GM23248 (cell line): ENCODE measurements around the gene ZDHHC5. TPM values are rescaled to one million over a fixed set of nuclear protein-coding genes. Genes with fewer than 3 reads are reported as not detected.
"Not testable (repeated sequence)": the region's sequence is repeated elsewhere in the genome, so short reads cannot be mapped to it uniquely, and the experiment has no call there.

ENCODE experiments used
- DNase-seq: peaks from one replicate; pipeline ENCODE4 v3.0.0-alpha.2; 2015
- H2AFZ ChIP-seq: fragments of 200-600 bp; sonication (generic); 2 replicates; pipeline ENCODE4 v1.6.1; 2016; ENCODE audit warnings: antibody characterized with exemption
- H3F3A ChIP-seq: fragments of 200-600 bp; sonication (generic); 2 replicates; pipeline ENCODE4 v1.6.1; 2016; ENCODE audit warnings: mild to moderate bottlenecking, antibody characterized with exemption, mixed run types; ENCODE audit not compliant: insufficient read depth
- H3K27ac ChIP-seq: fragments of 200-600 bp; sonication (generic); 2 replicates; pipeline ENCODE4 v1.5.1; 2016; ENCODE audit warnings: mild to moderate bottlenecking
- H3K27me3 ChIP-seq: fragments of 200-600 bp; sonication (generic); replicated peaks from 2 replicates; pipeline ENCODE4 v1.6.1; 2016; ENCODE audit warnings: mild to moderate bottlenecking; ENCODE audit not compliant: insufficient read depth
- H3K36me3 ChIP-seq: fragments of 200-600 bp; sonication (generic); 2 replicates; pipeline ENCODE4 v1.6.1; 2016; ENCODE audit warnings: low read depth, mild to moderate bottlenecking
- H3K4me1 ChIP-seq: fragments of 200-600 bp; sonication (generic); 2 replicates; pipeline ENCODE4 v1.6.1; 2016; ENCODE audit warnings: mild to moderate bottlenecking; ENCODE audit not compliant: insufficient read depth
- H3K4me2 ChIP-seq: fragments of 200-600 bp; sonication (generic); one replicate; pipeline ENCODE4 v1.6.1; 2016; ENCODE audit warnings: mild to moderate bottlenecking; ENCODE audit not compliant: unreplicated experiment
- H3K4me3 ChIP-seq: fragments of 200-600 bp; sonication (generic); 2 replicates; pipeline ENCODE4 v1.5.1; 2016; ENCODE audit warnings: mild to moderate bottlenecking
- H3K79me2 ChIP-seq: fragments of 200-600 bp; sonication (generic); 2 replicates; pipeline ENCODE4 v1.6.1; 2016; ENCODE audit warnings: mild to moderate bottlenecking; ENCODE audit not compliant: insufficient read depth
- H3K9ac ChIP-seq: fragments of 200-600 bp; sonication (generic); 2 replicates; pipeline ENCODE4 v1.6.1; 2016; ENCODE audit warnings: mild to moderate bottlenecking
- H3K9me2 ChIP-seq: fragments of 200-600 bp; sonication (generic); 2 replicates; pipeline ENCODE4 v1.6.1; 2016; ENCODE audit warnings: mixed run types, mild to moderate bottlenecking, moderate library complexity; ENCODE audit not compliant: insufficient read depth
- H3K9me3 ChIP-seq: fragments of 200-600 bp; sonication (generic); one replicate; pipeline ENCODE4 v1.6.1; 2017; ENCODE audit warnings: low read depth
- H4K20me1 ChIP-seq: fragments of 200-600 bp; sonication (generic); 2 replicates; pipeline ENCODE4 v1.6.0; 2016; ENCODE audit not compliant: insufficient read depth
- EZH2 ChIP-seq: fragments of 200-600 bp; sonication (generic); IDR thresholded peaks from 2 replicates; pipeline ENCODE4 v1.6.1; 2018; ENCODE audit warnings: antibody characterized with exemption, mild to moderate bottlenecking; ENCODE audit not compliant: insufficient read depth, poor library complexity, severe bottlenecking
- EZH2phosphoT487 ChIP-seq: fragments of 200-600 bp; sonication (generic); IDR thresholded peaks from 2 replicates; pipeline ENCODE4 v1.6.1; 2018; ENCODE audit warnings: antibody characterized with exemption, moderate library complexity, mild to moderate bottlenecking, low read depth; ENCODE audit not compliant: insufficient read depth
- WGBS, 2 experiments: methylation state at CpG; one replicate each; pipeline ENCODE4 v1.1.6; 2015 to 2017; ENCODE audit warnings: low lambda C conversion rate in 2 of 2, low coverage in 1 of 2; ENCODE audit errors: missing lambda C conversion rate in 2 of 2; 5-methylcytosine and 5-hydroxymethylcytosine counted together
- in situ Hi-C: fragments of 300-500 bp; cut with MboI; formaldehyde crosslinking; loops from 2 replicates; pipeline ENCODE4 v1.15.0; 2020
- polyA plus RNA-seq: library from polyadenylated mRNA; unstranded; fragments of >200 nt; fragmentation: Nextera tagmentation; extraction: Ambion mirVana; gene quantifications from 2 replicates; pipeline ENCODE4 v1.2.1, GENCODE V29; 2016
- total RNA-seq: library from RNA; depleted of rRNA; stranded (reverse); fragments of >200 nt; shearing (Covaris generic); gene quantifications from 2 replicates; pipeline ENCODE4 v1.2.3, GENCODE V29; 2014

The ZDHHC5 gene
- total and polyA plus RNA-seq, 2 experiments from 2014 or later: 35.8 to 52.5 TPM

GRCh38 chr11:57709802-57710367 lies 42.0 kb downstream of the ZDHHC5 start:
- H2AFZ ChIP-seq: no peak overlapping the region
- in situ Hi-C loops: no loop called here
- TF ChIP-seq EZH2phosphoT487 (no peak), EZH2 (no peak)
- no peak for DNase-seq
- H3K27ac ChIP-seq: no peak overlapping the region
- H3K27me3 ChIP-seq: no peaks in the 10 kb centered on the region
- no peak overlapping the region for H3K4me2 ChIP-seq
- peaks cover 95% of the 10 kb centered on the region for H3K79me2 ChIP-seq
- no peaks in the 10 kb centered on the region for H3K9me3 ChIP-seq
- peaks cover 9% of the 10 kb centered on the region; the same call in 1 of the 2 replicates for H3F3A ChIP-seq
- peaks cover 24% of the 10 kb centered on the region for H3K4me1 ChIP-seq
- H3K36me3 ChIP-seq: 0 out of 2 replicates have a peak, but pooled peaks cover 1% of the 10 kb centered on the region
- H3K4me3 ChIP-seq: no peak overlapping the region
- WGBS, 2 experiments: 96 to 99% methylated on average over 5 of the region's 5 CpGs
- no peaks in the 10 kb centered on the region for H3K9me2 ChIP-seq
- H4K20me1 ChIP-seq: no peaks in the 10 kb centered on the region
- no peak overlapping the region for H3K9ac ChIP-seq

GRCh38 chr11:57711414-57712255 lies 43.7 kb downstream of the ZDHHC5 start, which contains the start of gene MED19:
Gene MED19, minus strand, starts transcription at chr11:57712215. Its CDS starts 36 bp downstream, at chr11:57712179.
- peaks cover 6% of the 10 kb centered on the region; the same call in 1 of the 2 replicates for H3F3A ChIP-seq
- no peaks in the 10 kb centered on the region for H3K27me3 ChIP-seq
- peak within 1 kb of the TSS; percentile 92 for H3K4me2 ChIP-seq
- H3K9me2 ChIP-seq: no peaks in the 10 kb centered on the region
- no peaks in the 10 kb centered on the region for H3K9me3 ChIP-seq
- WGBS, 2 experiments: 1 to 2% methylated on average over 47 to 51 of the region's 51 CpGs
- peak within 1 kb of the TSS; percentile 94 for H2AFZ ChIP-seq
- peak; percentile 89 for DNase-seq
- peaks cover 89% of the 10 kb centered on the region for H3K79me2 ChIP-seq
- TF ChIP-seq EZH2phosphoT487 (no peak), EZH2 (no peak)
- H3K36me3 ChIP-seq: no peaks in the 10 kb centered on the region
- peak within 1 kb of the TSS; percentile 93 for H3K27ac ChIP-seq
- peak within 1 kb of the TSS; percentile 96 for H3K9ac ChIP-seq
- in situ Hi-C loops: no loop called here
- peak within 1 kb of the TSS; percentile 99 for H3K4me3 ChIP-seq
- H4K20me1 ChIP-seq: no peaks in the 10 kb centered on the region
- H3K4me1 ChIP-seq: peaks cover 24% of the 10 kb centered on the region

GRCh38 chr11:57712256-57713150 lies 44.6 kb downstream of the ZDHHC5 start, which contains the start of gene TMX2:
Gene TMX2, plus strand, starts transcription at chr11:57712593. Its CDS starts 26 bp downstream, at chr11:57712619.
- no peaks in the 10 kb centered on the region for H3K9me3 ChIP-seq
- WGBS, 2 experiments: 1% methylated on average over 52 to 53 of the region's 53 CpGs
- H3K36me3 ChIP-seq: no peaks in the 10 kb centered on the region
- H3K79me2 ChIP-seq: peaks cover 80% of the 10 kb centered on the region
- H3K4me1 ChIP-seq: peaks cover 24% of the 10 kb centered on the region
- peak within 1 kb of the TSS; percentile 92 for H3K4me2 ChIP-seq
- peak within 1 kb of the TSS; percentile 96 for H3K9ac ChIP-seq
- H3K9me2 ChIP-seq: no peaks in the 10 kb centered on the region
- H4K20me1 ChIP-seq: no peaks in the 10 kb centered on the region
- in situ Hi-C loops: no loop called here
- peak within 1 kb of the TSS; percentile 94 for H2AFZ ChIP-seq
- peak; percentile 99 for DNase-seq
- TF ChIP-seq EZH2 (no peak), EZH2phosphoT487 (no peak)
- peak within 1 kb of the TSS; percentile 99 for H3K4me3 ChIP-seq
- H3F3A ChIP-seq: peaks cover 6% of the 10 kb centered on the region; the same call in 1 of the 2 replicates
- peak within 1 kb of the TSS; percentile 93 for H3K27ac ChIP-seq
- no peaks in the 10 kb centered on the region for H3K27me3 ChIP-seq

DNA sequence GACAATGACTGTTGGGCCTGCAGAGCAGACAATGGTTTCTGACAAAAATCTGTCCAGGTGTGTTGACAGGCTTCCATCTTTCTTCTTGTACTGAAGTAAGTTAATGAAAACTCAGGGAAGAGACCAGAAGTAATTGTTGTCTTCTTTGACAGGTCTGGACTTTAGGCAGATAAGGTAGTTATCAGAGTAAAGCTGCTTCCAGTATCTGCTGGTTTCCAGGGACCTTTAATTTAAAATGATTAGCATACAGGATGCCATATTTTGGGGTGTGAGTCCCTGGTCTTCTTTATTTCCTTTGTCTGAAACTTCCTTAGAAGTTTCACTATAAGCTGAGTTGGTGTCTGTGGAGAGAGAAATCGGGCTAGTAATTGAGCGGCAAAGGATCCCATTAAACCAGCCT lies 45.9 kb downstream of the ZDHHC5 start:
- peaks cover 24% of the 10 kb centered on the region for H3K4me1 ChIP-seq
- H3K9me2 ChIP-seq: no peaks in the 10 kb centered on the region
- peak overlapping the region; percentile 99 for H3K4me3 ChIP-seq
- H3F3A ChIP-seq: no peaks in the 10 kb centered on the region
- H2AFZ ChIP-seq: no peak overlapping the region
- 95 to 96% methylated on average over 2 of the region's 2 CpGs for WGBS, 2 experiments
- TF ChIP-seq EZH2: no peak
- no peak for TF ChIP-seq EZH2phosphoT487
- peaks cover 79% of the 10 kb centered on the region for H3K79me2 ChIP-seq
- H3K27ac ChIP-seq: no peak overlapping the region
- peak overlapping the region; percentile 92 for H3K4me2 ChIP-seq
- in situ Hi-C loops: no loop called here
- no peak for DNase-seq
- H3K9me3 ChIP-seq: no peaks in the 10 kb centered on the region
- H4K20me1 ChIP-seq: no peaks in the 10 kb centered on the region
- no peaks in the 10 kb centered on the region for H3K27me3 ChIP-seq
- H3K36me3 ChIP-seq: no peaks in the 10 kb centered on the region; the same call in 1 of the 2 replicates
- H3K9ac ChIP-seq: peak overlapping the region; percentile 96

- peaks cover 16% of the 10 kb centered on the region for H3K4me1 ChIP-seq
- H3F3A ChIP-seq, H3K27me3 ChIP-seq, H3K4me2 ChIP-seq, H3K9me3 ChIP-seq, H3K36me3 ChIP-seq, H3K27ac ChIP-seq, H3K9ac ChIP-seq, H3K4me3 ChIP-seq, H4K20me1 ChIP-seq, H2AFZ ChIP-seq, DNase-seq, in situ Hi-C loops, H3K9me2 ChIP-seq: not testable (repeated sequence)
- peaks cover 79% of the 10 kb centered on the region for H3K79me2 ChIP-seq
- WGBS, 2 experiments: 95% methylated on average over 17 of the region's 34 CpGs; no CpG with 5 or more reads in 1 of the 2 experiments
Measured at GRCh38 chr11:57716726-57717125, 48.8 kb downstream of the ZDHHC5 start.
